HUES64 (cell line): ENCODE results near the gene CCS.
"Not testable (repeated sequence)": the region's sequence is repeated elsewhere in the genome, so short reads cannot be mapped to it uniquely, and the experiment has no call there.

Source experiments
- H3K27ac ChIP-seq: 2 replicates; pipeline ENCODE4 v1.7.0; 2013; ENCODE audit warnings: low read depth, low read length, inconsistent platforms
- H3K27me3 ChIP-seq: 2 replicates; pipeline ENCODE4 v1.6.1; 2013; ENCODE audit warnings: mild to moderate bottlenecking, low read length; ENCODE audit not compliant: insufficient read depth
- H3K36me3 ChIP-seq: 2 replicates; pipeline ENCODE4 v1.6.1; 2013; ENCODE audit warnings: mild to moderate bottlenecking, low read length; ENCODE audit not compliant: insufficient read depth
- H3K4me1 ChIP-seq: 2 replicates; pipeline ENCODE4 v1.6.1; 2013; ENCODE audit warnings: mild to moderate bottlenecking, low read length, moderate library complexity; ENCODE audit not compliant: insufficient read depth
- H3K4me3 ChIP-seq: 2 replicates; pipeline ENCODE4 v1.5.1; 2013; ENCODE audit warnings: mild to moderate bottlenecking, low read length, moderate library complexity
- H3K9ac ChIP-seq: 2 replicates; pipeline ENCODE4 v1.6.1; 2013; ENCODE audit warnings: mild to moderate bottlenecking, low read depth, low read length
- H3K9me3 ChIP-seq: 2 replicates; pipeline ENCODE4 v1.6.1; 2013; ENCODE audit warnings: low read depth, low read length; ENCODE audit not compliant: insufficient read depth
- WGBS: fragments of 150-250, 120-280 bp; methylation state at CpG from one replicate; pipeline ENCODE4 v1.1.7; 2013; ENCODE audit warnings: missing lambda C conversion rate; 5-methylcytosine and 5-hydroxymethylcytosine counted together

CCS gene

DNA sequence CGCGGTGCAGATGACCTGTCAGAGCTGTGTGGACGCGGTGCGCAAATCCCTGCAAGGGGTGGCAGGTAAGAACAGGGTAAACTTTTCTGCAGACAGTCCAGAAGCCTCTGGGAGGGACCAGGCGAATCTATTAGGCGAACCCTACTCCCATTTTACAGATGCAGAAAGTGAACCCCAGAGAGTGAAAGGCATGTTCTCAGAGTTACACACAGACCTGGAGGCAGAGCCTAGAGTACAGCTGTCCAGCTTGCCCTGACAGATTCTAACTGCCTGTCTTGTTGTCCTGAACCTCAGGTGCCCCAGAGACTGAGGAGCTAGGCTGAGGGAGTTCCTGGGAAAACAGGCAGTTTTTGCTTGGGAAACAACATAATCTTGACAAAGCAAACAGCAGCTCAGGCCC lies 665 bp downstream of the CCS start:
- H3K27ac ChIP-seq = no peak overlapping the region
- 74% methylated on average over 7 of the region's 7 CpGs for WGBS
- H3K4me1 ChIP-seq = 0 out of 2 replicates have a peak, but pooled peaks cover 5% of the 10 kb centered on the region
- no peaks in the 10 kb centered on the region for H3K36me3 ChIP-seq
- 0 out of 2 replicates have a peak, but pooled peaks cover 8% of the 10 kb centered on the region for H3K9me3 ChIP-seq
- H3K9ac ChIP-seq = peak overlapping the region; percentile 68
- H3K4me3 ChIP-seq = peak overlapping the region; percentile 73
- H3K27me3 ChIP-seq = no peaks in the 10 kb centered on the region; the same call in 1 of the 2 replicates

DNA sequence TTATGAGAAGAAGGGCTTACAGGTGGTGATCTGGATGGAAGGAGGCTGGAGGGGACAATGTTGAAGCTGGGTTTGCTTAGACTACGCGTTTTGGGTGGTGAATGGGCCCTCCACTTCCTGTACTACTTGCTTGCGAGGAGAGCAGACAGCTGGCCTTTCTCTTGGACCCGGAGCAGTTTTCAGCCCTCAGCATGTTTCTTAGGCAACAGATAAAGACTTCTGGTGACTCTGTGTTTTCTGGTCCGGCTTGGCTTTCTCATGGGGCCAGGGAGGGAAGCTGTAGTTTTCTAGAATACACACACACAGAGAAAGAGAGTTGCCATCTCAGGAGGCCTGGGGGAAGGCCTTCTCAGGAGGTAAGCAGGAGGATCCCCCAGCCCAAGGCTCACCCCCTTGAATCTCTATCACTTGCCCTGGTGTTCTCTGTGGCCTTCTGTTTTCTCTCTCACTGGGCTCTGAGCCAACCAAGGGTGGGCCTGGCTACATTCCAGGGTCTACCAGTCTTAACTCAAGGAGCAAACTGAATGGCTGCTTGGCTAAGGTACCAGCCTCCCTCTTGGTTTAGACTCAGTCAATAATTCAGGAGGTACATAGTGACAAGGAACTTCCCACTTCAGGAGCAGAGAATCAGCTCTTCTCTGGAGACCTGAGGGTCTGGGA lies 2.4 kb downstream of the CCS start:
- Histone ChIP-seq H3K4me3 (no peak overlapping the region), H3K27me3 (no peaks in the 10 kb centered on the region; the same call in 1 of the 2 replicates), H3K9me3 (0 out of 2 replicates have a peak, but pooled peaks cover 8% of the 10 kb centered on the region), H3K9ac (no peak overlapping the region), H3K36me3 (peaks cover 14% of the 10 kb centered on the region), H3K27ac (no peak overlapping the region), H3K4me1 (0 out of 2 replicates have a peak, but pooled peaks cover 5% of the 10 kb centered on the region)
- WGBS = 91% methylated on average over 5 of the region's 5 CpGs

- Histone ChIP-seq H3K27me3 (no peaks in the 10 kb centered on the region), H3K9me3 (no peaks in the 10 kb centered on the region), H3K4me3 (no peak overlapping the region), H3K9ac (no peak overlapping the region), H3K27ac (no peak overlapping the region), H3K36me3 (peaks cover 33% of the 10 kb centered on the region), H3K4me1 (no peaks in the 10 kb centered on the region)
- 99% methylated on average over 6 of the region's 6 CpGs for WGBS
Observed at GRCh38 chr11:66598993-66599392, 6.0 kb downstream of the CCS start.

GRCh38 chr11:66600219-66600618 lies 7.2 kb downstream of the CCS start:
- Histone ChIP-seq H3K9ac (no peak overlapping the region), H3K36me3 (peaks cover 44% of the 10 kb centered on the region), H3K4me3 (no peak overlapping the region), H3K27me3 (no peaks in the 10 kb centered on the region), H3K9me3 (no peaks in the 10 kb centered on the region), H3K4me1 (no peaks in the 10 kb centered on the region), H3K27ac (no peak overlapping the region)
- 87% methylated on average over 2 of the region's 2 CpGs for WGBS

DNA sequence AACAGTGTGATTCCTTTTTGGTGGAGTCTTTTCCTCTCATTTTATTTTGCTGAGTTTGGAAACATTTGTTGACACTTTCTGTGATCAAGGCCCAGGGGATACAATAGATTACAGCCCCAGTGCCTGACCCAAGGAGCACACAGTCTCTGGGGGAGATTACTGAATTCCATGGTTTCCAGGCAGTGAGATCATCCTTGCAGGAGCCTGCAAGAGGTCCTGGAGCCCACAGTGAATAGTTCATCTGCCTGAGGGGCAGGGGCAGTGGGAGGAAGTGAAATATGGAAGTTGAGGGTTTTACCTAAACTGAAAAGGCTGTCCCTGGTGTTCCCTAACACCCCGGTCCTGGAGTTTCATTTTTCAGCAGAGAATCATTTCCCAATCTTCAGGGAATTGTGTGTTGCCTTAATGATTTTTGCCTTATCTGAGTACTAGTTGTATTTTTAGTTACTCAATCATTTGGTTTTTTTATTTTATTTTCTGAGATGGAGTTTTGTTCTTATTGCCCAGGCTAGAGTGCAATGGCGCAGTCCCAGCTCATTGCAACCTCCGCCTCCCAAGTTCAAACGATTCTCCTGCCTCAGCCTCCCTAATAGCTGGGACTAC lies 7.7 kb downstream of the CCS start:
- no peak overlapping the region for H3K27ac ChIP-seq
- H3K36me3 ChIP-seq = peaks cover 46% of the 10 kb centered on the region
- 100% methylated on average over 4 of the region's 4 CpGs for WGBS
- no peak overlapping the region for H3K4me3 ChIP-seq
- H3K9ac ChIP-seq = no peak overlapping the region
- no peaks in the 10 kb centered on the region for H3K9me3 ChIP-seq
- H3K27me3 ChIP-seq = no peaks in the 10 kb centered on the region
- H3K4me1 ChIP-seq = no peaks in the 10 kb centered on the region

DNA sequence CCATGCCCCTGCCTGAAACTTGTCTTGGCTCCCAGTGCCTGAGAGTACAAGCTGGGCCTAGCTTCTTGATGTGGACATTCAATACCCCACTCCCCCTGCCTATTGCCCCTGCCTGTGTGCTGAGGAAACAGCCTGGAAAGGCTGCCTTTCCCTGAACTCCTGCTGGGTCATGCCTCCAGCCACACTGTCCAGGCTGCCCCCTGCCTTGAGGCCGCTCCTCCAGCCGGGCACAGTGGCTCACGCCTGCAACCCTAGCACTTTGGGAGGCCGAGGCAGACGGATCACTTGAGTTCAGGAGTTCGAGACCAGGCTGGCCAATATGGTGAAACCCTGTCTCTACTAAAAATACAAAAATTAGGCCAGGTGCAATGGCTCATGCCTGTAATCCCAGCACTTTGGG lies 10.1 kb downstream of the CCS start:
- Histone ChIP-seq H3K4me1 (no peaks in the 10 kb centered on the region), H3K36me3 (peaks cover 51% of the 10 kb centered on the region), H3K27ac (no peak overlapping the region), H3K27me3 (no peaks in the 10 kb centered on the region), H3K4me3 (no peak overlapping the region), H3K9me3 (no peaks in the 10 kb centered on the region), H3K9ac (no peak overlapping the region)
- 96% methylated on average over 6 of the region's 6 CpGs for WGBS

DNA sequence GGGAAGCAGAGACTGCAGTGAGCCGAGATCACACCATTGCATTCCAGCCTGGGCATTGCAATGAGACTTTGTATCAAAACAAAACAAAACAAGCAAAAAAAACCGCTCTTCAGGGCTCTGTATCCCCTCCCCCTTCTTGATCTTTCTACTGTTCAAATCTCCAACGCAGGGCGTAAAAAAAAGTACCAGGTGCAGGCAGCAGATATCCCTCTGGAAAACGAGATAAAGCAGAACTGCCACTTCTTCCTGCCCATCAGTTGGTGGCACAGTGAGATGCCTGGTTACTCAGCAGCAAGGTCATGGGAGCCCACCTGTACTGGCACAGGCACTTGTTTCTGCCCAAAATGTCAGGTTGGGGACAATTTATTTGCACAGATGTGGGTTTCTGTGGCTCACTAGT lies 11.2 kb downstream of the CCS start:
- no peaks in the 10 kb centered on the region for H3K27me3 ChIP-seq
- no peaks in the 10 kb centered on the region for H3K9me3 ChIP-seq
- H3K27ac ChIP-seq = no peak overlapping the region
- no peak overlapping the region for H3K9ac ChIP-seq
- 92% methylated on average over 5 of the region's 5 CpGs for WGBS
- no peak overlapping the region for H3K4me3 ChIP-seq
- peaks cover 49% of the 10 kb centered on the region for H3K36me3 ChIP-seq
- H3K4me1 ChIP-seq = no peaks in the 10 kb centered on the region

- H3K27ac ChIP-seq, H3K27me3 ChIP-seq, H3K4me3 ChIP-seq, H3K4me1 ChIP-seq, H3K9ac ChIP-seq, H3K9me3 ChIP-seq: not testable (repeated sequence)
- WGBS = 94% methylated on average over 2 of the region's 3 CpGs
- H3K36me3 ChIP-seq = peaks cover 33% of the 10 kb centered on the region
Observed at GRCh38 chr11:66606608-66607007, 13.6 kb downstream of the CCS start.

DNA sequence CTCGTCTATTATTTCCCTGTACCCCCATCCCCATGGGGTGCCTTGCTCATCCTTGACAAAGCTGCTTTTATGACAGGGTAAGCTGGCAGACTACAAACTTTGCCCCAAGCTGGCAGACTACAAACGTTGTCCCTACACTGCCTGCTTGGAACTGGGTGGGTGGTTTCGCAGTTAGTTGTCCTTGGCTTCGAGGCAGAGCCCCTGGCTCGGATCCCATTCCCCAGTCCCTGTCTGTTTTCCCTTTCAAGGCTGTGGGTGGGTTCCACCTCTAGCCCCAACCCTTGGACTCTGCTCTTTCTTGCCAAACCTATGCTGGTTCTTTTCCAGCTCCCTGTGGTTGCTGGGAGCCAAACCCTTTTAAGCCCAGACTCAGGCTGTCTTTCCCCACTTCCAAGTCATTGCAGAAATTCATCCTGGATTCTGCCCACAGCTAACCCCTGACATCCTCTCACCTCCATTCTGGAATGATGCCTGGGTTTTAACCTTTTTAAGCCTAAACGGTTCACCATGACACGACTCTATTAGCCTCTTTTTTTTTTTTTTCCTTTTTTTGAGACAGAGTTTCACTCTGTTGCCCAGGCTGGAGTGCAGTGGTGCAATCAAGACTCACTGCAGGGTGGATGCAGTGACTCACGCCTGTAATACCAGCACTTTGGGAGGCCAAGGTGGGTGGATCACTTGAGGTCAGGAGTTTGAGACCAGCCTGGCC lies 14.3 kb downstream of the CCS start:
- Histone ChIP-seq H3K27me3 (no peaks in the 10 kb centered on the region), H3K9ac (no peak overlapping the region), H3K4me1 (no peaks in the 10 kb centered on the region), H3K27ac (no peak overlapping the region), H3K9me3 (no peaks in the 10 kb centered on the region), H3K4me3 (no peak overlapping the region), H3K36me3 (peaks cover 29% of the 10 kb centered on the region)
- 93% methylated on average over 8 of the region's 8 CpGs for WGBS

DNA sequence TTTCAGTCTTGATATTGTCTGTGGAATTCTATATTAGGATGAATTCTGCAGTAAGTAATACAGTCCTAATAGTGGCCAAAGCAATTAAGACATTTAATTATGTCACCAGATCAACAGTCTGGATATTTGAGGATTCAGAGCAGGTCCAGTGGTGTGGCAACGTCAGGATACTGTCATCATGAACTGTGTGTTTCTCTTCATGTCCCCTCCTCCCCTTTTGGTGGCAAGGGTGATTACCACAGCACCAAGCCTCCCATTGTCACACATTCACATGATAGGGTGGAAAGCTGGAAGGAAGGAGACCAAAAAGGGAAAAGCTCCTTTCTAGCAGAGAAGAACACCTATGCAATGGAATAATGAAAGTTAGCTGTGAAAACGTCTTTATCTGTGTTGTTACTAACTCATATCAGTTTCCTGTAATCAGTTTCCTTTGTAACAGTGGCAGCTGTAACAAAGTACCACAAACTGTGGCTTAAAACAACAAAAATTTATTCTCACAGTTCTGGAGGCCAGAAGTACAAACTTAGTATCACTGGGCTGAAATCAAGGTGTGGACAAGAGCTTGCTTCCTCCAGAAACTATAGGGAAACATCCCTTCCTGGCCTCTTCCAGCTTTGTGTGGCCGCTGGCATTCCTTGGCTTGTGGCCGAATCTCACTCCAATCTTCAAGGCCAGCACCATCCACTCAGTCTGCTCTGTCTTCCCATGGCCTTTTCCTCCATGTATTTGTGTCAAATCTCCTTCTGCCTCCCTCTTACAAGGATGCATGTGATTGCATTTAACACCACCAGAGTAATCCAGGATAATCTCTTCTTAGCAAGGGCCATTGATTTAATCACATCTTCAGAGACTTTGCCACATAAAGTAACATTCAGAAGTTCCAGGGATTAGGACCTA lies 17.0 kb downstream of the CCS start:
- H3K4me1 ChIP-seq = no peaks in the 10 kb centered on the region
- H3K9me3 ChIP-seq = no peaks in the 10 kb centered on the region
- 84% methylated on average over 4 of the region's 4 CpGs for WGBS
- H3K27ac ChIP-seq = no peak overlapping the region
- peaks cover 11% of the 10 kb centered on the region for H3K36me3 ChIP-seq
- H3K27me3 ChIP-seq = no peaks in the 10 kb centered on the region
- H3K4me3 ChIP-seq = no peak overlapping the region
- H3K9ac ChIP-seq = no peak overlapping the region
